K562 (cell line): Measurements from ENCODE around the gene RIT2.

Experiments
- CREB5 ChIP-seq: fragments of 250-450 bp; sonication (Bioruptor Pico); IDR thresholded peaks from 2 replicates; pipeline ENCODE4 v1.5.0; 2020; ENCODE audit warnings: mild to moderate bottlenecking
- ZNF408 ChIP-seq: fragments of 250-450 bp; sonication (Bioruptor Pico); IDR thresholded peaks from 2 replicates; pipeline ENCODE4 v1.4.0; 2020; ENCODE audit warnings: low read depth, mild to moderate bottlenecking, moderate library complexity

- no peak for TF ChIP-seq ZNF408 (CRISPR knock-in tag)
- TF ChIP-seq CREB5 (CRISPR knock-in tag): no peak
These were observed 69.2 kb downstream of the RIT2 start for GRCh38 chr18:43046322-43046721.
